NCI-H526 (cell line): Measurements from ENCODE around the gene ORAI2.
"Not testable (repeated sequence)": the region's sequence is repeated elsewhere in the genome, so short reads cannot be mapped to it uniquely, and the experiment has no call there.

Source experiments
- DNase-seq, 2 experiments: peaks; one replicate each; lab custom pipeline; 2025; lab: John Stamatoyannopoulos, UW

Gene ORAI2

DNA sequence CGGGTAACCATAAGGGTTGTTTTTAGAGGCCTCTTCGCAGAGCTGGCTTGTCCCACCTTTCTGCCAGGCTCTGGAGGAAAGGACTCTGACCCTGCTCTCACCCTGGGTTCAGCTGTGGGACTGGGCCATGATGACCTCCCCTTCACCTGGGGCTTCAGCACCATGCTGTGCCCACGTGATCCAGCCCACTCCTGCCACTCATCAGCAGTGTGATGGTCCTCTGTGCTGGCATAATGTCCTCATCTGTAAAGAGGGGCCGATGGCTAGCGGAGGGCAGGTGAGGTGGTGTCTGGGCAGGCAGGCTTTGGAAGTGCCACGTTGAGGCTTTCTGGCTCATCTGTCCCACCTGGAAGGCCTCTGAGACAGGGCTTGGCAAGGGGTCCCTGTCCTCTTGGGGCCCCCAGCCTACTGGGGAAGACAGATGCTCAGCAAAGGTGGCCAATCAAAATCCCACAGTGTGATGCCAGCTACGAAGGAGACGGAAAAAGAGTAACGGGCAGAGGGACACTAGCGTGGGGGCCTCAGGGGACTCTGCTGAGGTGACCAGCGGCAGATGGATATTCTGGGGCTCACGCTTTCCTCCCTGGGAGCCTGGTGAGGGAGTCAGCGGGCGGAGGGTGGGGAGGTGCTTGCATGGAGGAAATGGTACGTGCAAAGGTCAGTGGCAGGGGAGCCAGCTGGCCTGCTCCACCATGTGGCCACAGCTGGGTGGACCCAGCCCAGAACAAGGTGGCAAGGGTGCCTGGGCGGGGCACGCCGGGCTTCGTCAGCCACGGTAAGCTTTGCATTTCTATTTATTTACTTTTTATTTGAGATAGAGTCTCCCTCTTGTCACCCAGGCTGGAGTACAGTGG is 36.8 kb downstream of the ORAI2 start:
- no peak for DNase-seq

DNA sequence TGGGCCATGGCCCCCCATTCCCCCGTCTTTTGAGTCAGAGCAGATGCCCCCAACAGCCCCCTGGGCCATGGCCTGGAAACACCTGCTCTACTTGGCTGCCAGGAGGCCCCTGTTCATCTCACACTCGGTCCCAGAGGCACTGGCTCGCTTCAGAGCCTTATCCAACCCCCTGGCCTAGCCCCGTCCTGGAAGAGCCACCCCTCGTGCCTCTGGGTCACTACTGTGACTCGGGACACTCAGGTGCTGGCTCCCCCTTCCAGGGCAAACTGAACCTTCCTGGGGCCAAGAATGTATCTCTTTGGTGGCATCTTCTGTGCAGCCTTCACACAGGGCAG is 38.4 kb downstream of the ORAI2 start:
- no peak for DNase-seq

DNA sequence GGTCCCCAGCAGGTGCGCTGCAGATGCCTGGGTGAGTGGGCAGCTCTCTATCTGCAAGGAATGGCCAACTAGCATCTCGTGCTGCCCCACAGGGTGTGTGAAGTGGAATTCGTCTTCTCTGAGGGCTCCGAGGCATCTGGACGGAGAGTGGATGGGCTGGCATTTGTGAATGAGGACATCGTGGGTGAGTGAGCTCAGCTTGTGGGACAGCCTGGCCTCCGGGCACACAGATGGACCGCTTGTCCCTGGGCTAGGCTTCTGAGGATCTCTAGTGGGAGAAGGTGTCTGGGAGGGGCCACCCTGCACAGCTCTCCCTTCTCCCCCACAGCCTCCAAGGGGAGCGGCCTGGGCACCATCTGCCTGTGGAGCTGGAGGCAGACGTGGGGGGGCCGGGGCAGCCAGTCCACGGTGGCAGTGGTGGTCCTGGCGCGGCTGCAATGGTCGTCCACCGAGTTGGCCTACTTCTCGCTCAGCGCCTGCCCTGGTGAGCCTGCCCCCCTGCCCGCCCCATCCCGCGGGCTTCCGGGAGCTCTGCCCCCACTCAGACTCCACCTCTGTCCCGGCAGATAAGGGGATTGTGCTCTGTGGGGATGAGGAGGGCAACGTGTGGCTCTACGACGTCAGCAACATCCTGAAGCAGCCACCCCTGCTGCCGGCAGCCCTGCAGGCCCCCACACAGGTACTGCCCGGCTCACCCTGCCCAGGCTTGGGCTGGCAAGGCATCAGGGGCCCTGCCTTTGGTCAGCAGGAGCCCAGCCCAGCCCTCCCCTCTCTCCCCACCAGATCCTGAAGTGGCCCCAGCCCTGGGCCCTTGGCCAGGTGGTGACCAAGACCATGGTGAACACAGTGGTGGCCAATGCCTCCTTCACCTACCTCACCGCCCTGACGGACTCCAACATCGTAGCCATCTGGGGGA is 39.0 kb downstream of the ORAI2 start:
- DNase-seq, result no peak

DNA sequence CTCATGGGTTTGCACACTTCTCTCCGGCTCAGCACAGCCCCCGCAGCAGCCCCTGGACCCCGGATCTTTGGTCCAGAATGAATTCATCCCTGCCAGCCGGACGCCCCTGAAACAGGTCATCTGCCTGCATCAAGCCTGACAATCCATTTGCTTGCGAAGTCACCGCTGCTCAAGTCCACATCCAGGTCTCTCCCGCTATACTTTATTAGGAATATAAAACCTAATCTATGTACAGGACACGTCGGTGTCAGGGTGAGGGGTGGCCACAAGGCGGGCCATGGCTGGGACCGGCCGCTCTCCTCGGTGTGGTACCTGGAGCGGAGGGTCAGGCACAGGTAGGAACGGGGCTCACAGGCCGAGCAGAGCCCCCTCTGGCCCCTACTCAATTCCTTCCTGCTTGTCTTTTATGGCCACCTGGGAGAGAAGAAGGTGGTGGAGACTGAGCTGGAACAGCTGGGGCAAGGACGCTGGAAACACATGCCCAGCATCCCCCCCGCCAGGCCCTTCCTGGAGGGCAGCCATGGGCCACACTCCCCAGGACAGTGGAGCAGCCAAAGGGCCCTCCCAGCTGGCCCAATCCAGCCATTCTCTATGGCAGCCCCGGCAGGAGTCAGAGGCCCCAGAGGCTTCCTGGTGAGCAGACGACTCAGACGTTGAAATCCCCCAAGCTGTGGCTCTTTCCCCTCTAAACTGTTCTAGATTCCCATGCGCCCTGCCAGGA is 40.1 kb downstream of the ORAI2 start:
- DNase-seq, result no peak

DNA sequence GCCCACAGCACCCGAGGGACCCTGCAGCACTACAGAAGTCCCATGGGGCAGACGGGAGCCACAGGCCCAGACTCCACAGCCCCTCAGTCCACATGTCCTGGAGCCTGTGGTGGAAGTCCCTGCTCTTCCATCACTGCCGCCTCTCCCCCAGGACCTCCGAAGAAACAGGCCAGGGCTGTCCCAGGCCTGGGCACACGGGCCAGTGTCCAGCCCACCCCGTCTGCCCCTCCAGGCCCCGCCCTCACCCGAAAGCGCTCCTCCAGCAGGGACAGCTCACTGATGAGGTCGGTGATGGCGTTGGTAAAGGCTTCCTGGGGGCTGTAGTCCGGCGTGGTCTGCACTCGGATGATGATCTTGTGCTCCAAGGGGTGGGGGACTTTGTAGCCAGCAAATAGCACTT is 40.7 kb downstream of the ORAI2 start:
- DNase-seq, result not testable (repeated sequence)

DNA sequence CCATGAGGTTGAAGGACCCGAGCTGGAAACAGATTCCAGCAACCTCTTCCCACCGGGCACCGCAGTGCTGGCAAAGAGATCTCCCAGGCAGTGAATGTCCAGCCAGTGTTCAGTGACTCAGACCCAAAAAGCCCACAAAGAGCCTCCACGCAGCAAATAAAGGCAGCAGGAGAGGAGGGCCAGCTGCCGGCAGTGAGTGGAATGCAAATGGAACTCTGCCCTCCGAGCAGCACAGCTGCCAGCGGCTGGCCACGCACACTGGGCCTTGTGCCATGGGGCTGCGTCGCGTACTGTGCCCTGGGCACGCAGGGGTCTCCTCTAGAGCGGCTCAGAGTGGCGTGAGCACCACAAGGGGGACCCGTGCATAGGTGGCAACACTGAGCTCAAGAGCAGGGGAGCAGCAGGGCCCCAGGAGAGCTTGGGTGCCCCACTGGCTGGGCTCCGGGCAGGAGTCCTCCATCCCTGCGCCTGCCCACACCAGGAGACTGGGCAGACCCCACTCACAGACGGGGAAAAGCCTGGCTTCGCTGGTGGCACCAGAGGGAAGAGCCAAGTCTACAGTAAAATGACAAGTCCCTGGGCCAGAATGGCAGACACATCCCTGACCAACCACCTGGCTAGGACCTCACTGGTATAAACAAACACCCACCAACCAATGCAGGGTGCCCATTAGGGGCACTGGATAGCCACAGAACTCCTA is 41.5 kb downstream of the ORAI2 start:
- not testable (repeated sequence) for DNase-seq

DNA sequence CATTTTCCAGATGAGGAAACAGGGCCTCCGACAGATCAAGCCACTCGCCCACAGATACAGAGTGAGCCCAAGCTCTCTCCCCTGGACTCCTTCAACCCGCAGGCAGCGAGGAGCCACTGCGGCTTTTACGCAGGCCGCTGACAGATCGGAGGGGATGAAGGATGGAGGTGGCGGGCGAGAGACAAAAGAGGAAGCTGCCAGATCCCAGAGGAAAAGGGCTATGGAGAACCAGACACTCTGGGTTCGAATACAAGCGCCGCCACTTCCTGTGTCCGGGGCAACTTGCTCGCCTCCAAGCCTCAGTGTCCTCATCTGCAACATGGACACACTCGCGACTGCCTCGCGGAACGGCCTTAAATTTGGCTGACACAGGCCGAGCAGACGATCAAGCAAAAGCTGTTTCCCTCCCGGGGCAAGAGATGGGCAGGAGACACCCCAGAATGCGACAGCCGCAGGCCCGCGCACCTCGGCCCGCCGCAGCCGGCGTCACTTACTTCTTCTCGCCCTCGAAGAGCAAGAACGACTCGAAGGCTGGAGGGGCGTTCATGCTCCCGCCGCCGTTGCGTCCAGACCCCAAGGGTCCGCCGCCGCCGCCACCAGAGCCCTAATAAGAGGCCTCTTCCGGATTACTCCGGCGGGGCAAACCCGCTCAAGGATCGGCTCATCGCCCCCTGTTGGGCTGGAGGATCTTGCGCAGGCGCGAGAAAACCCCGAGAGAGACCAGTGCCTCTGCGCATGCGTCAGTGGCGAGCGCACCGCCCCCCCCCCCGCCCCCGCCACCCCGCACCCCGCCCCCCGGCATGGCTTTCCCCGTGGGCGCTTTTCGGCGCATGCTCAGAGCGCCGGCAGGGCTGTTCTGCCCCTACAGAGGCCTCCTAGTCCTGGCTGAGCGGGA is 45.2 kb downstream of the ORAI2 start, which contains the start of gene POLR2J:
TSS of gene POLR2J (minus strand) at position 609 of the 895 bp plus-strand sequence. CDS start at position 547, 62 bp downstream.
- DNase-seq, result not testable (repeated sequence)

DNA sequence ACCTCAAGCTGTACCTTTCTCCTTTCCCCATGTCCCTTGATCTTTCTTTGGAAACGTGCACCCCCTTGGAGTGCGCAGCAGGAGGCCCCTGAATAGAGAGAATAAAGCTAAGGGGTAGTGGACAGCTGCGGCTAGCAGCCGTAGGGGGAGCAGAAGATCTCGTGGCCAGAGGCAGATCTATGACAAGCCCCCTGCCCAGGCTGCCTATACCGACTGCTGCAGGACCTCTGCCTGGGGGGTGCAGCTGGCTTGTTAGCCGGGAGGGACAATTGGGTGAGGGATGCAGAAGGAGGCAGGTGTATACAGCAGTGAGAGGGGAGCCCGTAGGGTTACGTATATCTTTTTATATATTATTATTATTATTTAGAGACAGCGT is 45.8 kb downstream of the ORAI2 start:
- not testable (repeated sequence) for DNase-seq

DNA sequence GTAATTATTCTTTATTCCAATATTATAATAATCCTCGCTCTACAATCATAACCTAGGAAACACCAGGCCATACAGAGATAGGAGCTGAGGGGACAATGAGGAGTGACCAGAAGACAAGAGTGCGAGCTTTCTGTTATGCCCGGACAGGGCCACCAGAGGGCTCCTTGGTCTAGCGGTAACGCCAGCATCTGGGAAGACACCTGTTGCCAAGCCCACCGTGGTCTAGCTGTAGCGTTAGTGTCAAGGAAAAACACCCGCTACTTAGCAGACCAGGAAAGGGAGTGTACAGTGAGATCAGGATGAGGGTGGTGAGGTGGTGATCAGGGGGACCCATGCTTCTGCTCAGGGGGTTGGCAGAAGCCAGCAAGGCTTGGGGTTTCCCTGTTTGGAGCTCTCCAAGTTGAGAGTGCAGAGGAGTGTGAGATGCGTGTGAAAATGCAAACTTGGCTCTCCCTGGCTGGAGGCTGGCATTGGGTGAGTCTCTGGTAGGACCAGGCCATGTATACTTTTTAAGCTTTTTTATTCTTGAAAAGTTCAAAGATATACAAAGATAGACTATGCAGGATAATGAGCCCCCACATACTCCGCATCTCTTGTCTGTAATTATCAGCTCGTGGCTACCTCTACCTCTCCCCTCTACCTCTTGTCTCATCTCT is 46.7 kb downstream of the ORAI2 start:
- DNase-seq, result not testable (repeated sequence)

DNA sequence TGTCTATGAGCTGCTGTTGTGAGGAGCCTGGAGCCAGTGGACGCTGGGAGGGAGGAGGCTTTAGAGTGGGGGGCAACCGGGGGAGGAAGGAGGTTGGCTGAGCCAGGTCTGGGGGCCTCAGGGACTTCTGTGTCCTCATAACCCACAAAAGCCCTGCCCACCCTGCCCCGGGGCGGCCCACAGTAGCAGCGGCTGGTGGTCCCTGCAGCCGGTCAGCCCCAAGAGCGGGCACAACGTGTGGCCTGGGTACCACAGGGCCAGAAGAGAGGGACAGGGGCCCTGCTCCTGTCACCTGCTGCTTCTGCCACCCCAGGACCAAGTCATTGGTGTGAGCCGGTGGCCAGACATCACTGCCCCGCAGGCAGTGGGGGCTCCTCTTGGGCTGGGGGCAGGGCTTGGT is 48.6 kb downstream of the ORAI2 start:
- not testable (repeated sequence) for DNase-seq

DNA sequence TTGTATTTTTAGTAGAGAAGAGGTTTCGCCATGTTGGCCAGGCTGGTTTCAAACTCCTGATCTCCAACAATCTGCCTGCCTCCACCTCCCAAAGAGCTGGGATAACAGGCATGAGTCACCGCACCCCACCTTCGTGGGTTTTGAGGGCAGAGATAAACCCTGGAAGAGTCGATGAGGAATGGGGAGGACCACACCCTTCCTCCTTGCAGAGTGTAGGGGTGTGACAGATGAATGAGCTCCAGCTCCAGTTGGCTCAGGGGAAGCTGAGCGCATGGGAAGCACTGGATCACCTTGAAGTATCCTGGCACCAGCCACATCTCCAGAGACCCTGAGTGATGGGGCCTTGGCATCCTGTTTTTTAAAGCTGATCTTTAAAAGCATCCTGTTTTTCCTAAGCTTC is 50.9 kb downstream of the ORAI2 start:
- DNase-seq, result not testable (repeated sequence)

DNA sequence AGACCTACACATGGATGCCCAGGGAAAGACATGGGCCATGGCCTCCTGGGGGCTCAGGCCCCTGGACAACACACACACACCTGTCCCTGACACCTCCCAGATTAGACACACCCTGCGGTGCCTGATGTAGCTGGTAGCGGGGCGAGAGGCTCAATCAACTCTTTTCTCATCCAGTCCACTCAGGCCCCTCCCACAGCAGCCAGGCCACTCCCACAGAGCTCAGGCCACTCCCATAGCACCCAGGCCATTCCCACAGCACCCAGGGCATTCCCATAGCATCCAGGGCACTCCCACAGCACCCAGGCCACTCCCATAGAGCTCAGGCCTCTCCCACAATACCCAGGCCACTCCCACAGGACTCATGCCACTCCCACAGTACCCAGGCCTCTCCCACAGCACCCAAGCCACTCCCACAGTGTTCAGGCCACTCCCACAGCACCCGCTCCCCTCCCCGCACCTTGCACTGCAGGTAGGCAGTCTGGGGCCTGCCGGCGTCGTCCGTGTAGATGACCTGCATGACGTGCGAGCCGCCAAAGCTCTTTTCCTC is 57.2 kb downstream of the ORAI2 start:
- not testable (repeated sequence) for DNase-seq

DNA sequence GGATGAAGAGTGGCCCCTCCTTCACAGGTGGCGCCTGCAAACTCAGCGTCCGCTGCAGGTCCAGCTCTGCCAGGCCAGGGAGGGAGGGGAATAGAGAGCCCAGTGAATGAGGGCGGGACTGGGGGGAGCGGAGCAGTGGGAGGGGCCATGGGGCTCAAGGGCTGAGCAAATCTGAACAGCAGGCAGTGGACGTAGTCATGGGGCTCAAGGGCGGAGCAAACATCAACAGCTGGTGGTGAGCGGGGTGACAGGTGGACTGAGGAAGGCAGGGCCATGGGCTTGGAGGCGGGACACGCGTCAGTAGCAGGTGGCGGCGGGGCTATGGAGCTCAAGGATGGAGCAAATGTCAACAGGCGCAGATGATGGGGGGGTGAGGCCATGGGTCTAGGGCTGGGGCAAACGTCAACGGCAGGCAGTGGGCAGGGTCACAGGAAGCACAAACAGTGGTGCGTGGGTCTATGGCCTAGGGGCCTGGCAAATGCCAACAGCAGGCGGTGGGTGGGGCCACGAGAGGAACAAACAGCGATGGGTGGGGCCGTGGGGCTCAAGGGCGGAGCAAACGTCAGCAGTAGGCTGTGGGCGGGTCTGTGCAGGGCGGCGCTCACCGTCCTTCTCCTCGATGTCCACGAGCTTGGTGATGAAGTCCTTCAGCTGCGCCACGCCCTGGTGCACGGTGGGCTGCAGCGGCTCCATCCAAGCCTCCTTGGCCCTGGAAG is 60.0 kb downstream of the ORAI2 start:
- not testable (repeated sequence) for DNase-seq

DNA sequence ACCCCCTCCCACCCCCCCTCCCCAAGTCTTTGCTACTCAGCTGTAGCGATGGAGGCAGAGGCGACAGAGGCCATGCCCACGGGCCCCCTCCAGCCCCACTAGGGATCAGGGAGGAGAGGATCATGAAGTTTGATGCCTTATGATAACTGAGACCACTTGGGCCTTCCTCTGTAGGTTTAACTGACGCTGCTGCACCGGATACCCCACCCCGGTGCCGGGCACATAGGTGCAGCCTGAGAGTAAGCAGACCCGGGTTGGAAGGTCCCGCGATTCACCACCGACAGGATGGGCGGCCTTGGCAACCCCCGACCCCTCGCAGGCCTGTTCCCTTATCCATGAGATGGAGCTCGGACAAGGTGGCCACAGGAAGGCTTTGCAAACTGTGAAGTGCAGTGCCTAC is 60.7 kb downstream of the ORAI2 start:
- DNase-seq, result not testable (repeated sequence)

DNA sequence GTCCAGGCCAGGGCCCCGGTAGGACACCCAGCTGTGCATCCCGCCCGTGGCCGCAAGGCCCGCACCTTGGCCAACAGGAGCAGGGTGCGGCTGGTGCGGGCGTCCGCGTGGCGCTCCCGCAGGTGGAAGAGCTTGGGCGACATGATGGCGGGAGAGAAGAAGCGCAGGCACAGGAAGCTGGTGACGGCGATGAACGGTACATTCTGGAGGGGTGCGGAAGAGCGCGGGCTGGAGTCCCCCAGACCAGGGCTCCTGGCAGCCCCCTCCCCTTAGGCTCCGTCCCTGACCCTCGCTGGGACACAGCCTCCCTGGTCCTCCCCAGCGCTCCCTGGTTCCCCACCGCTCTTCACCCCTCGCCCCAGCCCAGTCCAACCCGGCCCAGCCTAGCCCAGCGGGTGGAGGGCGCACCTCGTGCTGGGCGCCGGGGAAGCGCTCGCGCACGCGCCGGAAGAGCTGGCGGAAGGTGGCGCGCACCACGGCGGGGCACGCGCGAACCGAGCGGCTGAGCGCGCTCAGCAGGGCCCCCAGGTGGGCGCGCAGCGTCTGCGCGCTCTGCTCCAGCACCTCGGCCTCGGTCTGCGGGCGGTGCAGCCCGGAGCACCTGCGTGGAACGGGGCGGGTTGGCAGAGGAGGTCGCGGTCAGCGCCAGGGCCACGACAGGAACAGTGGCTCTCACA is 61.2 kb downstream of the ORAI2 start:
- not testable (repeated sequence) for DNase-seq

DNA sequence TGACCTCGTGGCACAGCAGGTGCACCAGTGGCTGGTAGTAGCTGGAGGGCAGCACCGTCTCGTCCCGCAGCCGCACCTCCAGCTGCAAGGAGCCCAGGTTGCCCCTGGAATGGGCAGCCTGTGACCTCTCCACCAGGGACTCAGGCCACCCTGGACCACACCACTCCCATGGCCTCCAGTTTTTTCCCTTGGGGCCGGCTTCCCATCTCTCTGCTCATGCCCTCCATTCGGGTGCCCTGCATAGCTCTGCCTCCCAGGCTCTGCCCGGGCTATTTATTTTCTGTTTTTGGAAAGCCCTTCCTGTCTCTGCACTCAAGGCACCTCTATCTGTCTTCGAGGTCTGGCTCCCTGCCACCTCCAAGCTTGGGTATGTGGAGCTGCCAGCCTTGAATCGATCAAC is 63.5 kb downstream of the ORAI2 start:
- DNase-seq, result not testable (repeated sequence)

DNA sequence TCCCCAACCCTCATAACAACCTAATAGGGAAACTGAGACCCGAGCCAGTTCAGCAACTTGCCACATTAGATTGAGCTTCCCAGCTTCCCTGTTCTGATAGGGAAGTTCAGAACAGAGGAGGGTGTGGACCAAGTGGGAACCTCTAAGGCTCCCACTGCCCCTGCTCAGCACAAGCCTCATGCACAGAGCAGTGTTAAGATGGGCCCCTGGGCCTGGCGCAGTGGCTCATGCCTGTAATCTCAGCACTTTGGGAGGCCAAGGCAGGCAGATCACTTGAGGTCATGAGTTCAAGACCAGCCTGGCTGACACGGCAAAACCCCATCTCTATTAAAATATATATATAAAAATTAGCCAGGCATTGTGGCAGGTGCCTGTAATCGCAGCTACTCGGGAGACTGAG is 63.9 kb downstream of the ORAI2 start:
- not testable (repeated sequence) for DNase-seq

DNA sequence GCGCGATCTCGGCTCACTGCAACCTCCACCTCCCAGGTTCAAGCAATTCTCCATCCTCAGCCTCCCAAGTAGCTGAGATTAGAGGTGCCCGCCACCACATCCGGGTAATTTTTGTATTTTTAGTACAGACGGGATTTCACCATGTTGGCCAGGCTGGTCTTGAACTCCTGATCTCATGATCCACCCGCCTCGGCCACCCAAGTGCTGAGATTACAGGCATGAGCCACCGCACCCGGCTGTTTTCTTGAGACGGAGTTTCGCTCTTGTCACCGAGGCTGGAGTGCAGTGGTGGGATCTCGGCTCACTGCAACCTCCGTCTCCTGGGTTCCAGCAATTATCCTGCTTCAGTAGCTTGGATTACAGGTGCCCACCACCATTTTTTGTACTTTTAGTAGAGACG is 64.9 kb downstream of the ORAI2 start:
- not testable (repeated sequence) for DNase-seq
